ENCODE results near the gene SCLY. TPM values are rescaled to one million over a fixed set of nuclear protein-coding genes. Genes with fewer than 3 reads are reported as not detected.

The SCLY gene
- total RNA-seq, 4 donors from 2014 or later = 9.8 to 17.9 (median 13.9) TPM

DNA sequence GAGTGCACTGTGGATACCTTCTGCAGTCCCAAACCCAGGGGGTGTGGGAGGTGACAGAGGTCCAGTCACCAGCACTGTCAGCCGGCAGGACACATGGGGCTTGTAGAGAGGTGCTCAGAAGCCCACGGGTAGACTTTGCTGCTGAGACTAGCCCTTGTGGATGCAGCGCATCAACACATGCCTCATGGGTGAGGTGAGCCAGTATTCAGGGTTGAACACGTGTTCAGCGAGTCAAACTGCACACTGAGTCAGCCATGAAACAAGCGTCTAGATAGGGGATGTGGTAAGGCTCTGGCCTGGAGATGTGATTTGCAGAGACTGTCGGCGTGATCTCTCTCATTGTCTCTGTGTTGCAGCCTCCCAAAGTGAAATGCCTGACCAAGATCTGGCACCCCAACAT is 35.8 kb upstream of the SCLY start:
- TF ChIP-seq POLR2A (IDR thresholded peaks at IDR 0.05; ENCODE audit: low read depth) = no peak
- TF ChIP-seq, protein P1, sequence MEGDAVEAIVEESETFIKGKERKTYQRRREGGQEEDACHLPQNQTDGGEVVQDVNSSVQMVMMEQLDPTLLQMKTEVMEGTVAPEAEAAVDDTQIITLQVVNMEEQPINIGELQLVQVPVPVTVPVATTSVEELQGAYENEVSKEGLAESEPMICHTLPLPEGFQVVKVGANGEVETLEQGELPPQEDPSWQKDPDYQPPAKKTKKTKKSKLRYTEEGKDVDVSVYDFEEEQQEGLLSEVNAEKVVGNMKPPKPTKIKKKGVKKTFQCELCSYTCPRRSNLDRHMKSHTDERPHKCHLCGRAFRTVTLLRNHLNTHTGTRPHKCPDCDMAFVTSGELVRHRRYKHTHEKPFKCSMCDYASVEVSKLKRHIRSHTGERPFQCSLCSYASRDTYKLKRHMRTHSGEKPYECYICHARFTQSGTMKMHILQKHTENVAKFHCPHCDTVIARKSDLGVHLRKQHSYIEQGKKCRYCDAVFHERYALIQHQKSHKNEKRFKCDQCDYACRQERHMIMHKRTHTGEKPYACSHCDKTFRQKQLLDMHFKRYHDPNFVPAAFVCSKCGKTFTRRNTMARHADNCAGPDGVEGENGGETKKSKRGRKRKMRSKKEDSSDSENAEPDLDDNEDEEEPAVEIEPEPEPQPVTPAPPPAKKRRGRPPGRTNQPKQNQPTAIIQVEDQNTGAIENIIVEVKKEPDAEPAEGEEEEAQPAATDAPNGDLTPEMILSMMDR (IDR thresholded peaks at IDR 0.05) = no peak
- no peak for TF ChIP-seq EP300 (IDR thresholded peaks at IDR 0.05)
- no peak for TF ChIP-seq POLR2AphosphoS5 (IDR thresholded peaks at IDR 0.05)
- DNase-seq (ENCODE audit: extremely low spot score) = no peak
- 90% methylated on average over 8 of the region's 8 CpGs for WGBS
- H3K36me3 ChIP-seq = peaks cover 8 to 58% (median 32%) of the 10 kb centered on the region in 4 donors
- H3K27me3 ChIP-seq = no peaks in the 10 kb centered on the region
- intact Hi-C loops (cut with DNase I) = no loop called here
- no peaks in the 10 kb centered on the region for H3K9me3 ChIP-seq
- no peaks in the 10 kb centered on the region for H3K4me1 ChIP-seq
- H3K27ac ChIP-seq (replicated peaks in 1 of 4) = no peak overlapping the region
- no peak overlapping the region for H3K4me3 ChIP-seq

DNA sequence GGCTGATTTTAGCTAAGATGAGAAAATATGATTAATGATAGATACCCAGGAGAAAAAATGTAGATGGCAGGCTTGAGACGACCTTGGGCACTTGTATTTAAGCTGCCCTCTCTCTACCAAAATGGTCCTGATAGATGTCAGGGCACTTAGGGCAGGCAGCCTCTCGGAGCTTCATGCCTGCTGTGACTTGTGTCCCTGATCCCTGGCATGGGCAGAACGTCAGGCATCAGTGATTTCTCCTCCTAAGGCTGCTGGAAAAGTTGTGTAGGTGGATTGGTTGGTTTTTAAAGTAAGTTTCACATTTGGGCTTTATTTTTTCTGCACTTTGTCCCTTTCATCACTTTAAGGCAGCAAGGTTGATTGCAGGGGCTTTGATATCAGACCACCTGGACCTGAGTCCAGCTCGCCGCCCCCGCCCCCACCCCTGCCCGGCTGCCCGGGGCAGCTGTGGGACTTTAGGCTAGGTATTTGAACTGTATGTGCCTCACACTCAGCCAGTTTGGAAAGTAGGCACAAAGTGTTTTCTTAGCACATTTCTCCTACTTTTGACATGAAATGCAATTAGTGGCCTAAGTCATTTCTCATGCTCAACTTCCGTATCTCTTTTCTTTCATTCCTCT is 35.0 kb upstream of the SCLY start:
- no peaks in the 10 kb centered on the region for H3K9me3 ChIP-seq
- intact Hi-C loops (cut with DNase I) = no loop called here
- no peaks in the 10 kb centered on the region for H3K4me1 ChIP-seq
- 86% methylated on average over 9 of the region's 9 CpGs for WGBS
- H3K27me3 ChIP-seq = no peaks in the 10 kb centered on the region
- no peak overlapping the region for H3K27ac ChIP-seq (replicated peaks in 1 of 4)
- DNase-seq (ENCODE audit: extremely low spot score) = no peak
- H3K36me3 ChIP-seq = peaks cover 16 to 61% (median 40%) of the 10 kb centered on the region in 4 donors
- no peak overlapping the region for H3K4me3 ChIP-seq
- TF ChIP-seq EP300 (IDR thresholded peaks at IDR 0.05) = no peak
- no peak for TF ChIP-seq POLR2AphosphoS5 (IDR thresholded peaks at IDR 0.05)
- no peak for TF ChIP-seq POLR2A (IDR thresholded peaks at IDR 0.05; ENCODE audit: low read depth)
- TF ChIP-seq, protein P1 (IDR thresholded peaks at IDR 0.05) = no peak

DNA sequence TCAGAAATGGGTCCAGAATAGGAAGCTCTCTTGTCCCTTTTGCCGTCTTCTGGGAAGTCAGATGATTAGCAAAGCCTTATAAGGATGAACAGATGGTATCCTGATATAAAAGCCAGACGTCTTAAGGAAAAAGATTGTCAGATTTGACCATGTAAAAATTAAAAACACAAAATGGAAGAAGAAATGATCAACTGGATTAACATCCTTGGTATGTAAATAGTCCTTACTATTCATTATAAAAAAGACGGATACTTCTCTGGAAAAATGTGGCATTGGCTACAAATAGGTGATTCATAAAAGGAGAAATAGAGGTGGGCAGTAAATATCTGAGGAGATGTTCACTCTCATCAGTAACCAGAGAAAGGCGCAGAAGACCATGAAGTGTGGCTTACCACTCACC is 33.7 kb upstream of the SCLY start:
- Histone ChIP-seq H3K9me3 (no peaks in the 10 kb centered on the region), H3K4me3 (no peak overlapping the region), H3K27me3 (no peaks in the 10 kb centered on the region), H3K36me3 (peaks cover 22 to 63% (median 49%) of the 10 kb centered on the region in 4 donors), H3K27ac (replicated peaks in 1 of 4) (no peak overlapping the region), H3K4me1 (no peaks in the 10 kb centered on the region)
- WGBS = 71% methylated on average over 4 of the region's 4 CpGs
- TF ChIP-seq POLR2AphosphoS5 (IDR thresholded peaks at IDR 0.05) (no peak), POLR2A (IDR thresholded peaks at IDR 0.05; ENCODE audit: low read depth) (no peak), EP300 (IDR thresholded peaks at IDR 0.05) (no peak)
- TF ChIP-seq, protein P1 (IDR thresholded peaks at IDR 0.05) = no peak
- intact Hi-C loops (cut with DNase I) = no loop called here
- DNase-seq (ENCODE audit: extremely low spot score) = no peak

DNA sequence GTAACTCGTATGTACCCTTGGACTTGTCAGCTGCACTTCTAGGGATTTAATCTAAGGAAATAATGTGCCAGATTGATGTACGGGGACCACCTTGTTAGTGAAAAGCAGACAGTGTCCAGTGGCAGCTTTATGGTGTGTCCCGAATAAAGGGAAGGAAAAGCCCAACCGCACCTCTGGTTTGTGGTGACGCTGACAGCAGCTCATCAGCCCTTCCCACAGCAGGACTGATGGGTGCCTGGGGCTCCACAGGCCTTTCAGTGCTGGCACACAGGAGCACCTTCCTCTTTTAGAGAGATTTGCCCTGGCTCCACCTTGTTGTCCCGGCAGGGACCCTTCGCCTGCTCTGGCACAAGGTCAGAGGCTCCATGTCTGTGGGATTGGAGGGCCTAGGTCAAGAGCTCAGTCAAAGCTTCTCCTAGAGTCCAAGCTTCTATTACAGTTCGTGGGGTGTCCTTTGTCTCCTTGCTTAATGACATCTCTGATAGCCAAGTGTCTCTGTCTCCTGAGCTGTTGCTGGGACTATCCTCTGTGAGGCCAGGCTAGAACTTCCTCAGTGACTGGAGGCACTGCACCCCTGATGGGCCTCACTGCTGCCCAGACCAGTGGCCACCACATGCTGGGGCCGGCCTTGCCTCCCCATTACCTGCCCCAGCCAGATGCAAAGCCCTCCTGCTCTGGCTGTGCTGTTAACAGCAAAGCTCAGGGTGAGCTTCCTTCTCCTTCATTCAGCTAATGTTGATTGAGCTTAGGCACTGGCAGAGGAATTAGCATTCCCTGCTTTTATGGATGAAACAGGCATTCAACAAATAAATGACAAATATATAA is 33.0 kb upstream of the SCLY start:
- intact Hi-C loops (cut with DNase I) = no loop called here
- 86% methylated on average over 7 of the region's 9 CpGs for WGBS
- no peak for DNase-seq (ENCODE audit: extremely low spot score)
- H3K36me3 ChIP-seq = peaks cover 22 to 70% (median 55%) of the 10 kb centered on the region in 4 donors
- H3K4me1 ChIP-seq = no peaks in the 10 kb centered on the region
- no peak overlapping the region for H3K4me3 ChIP-seq
- no peaks in the 10 kb centered on the region for H3K9me3 ChIP-seq
- TF ChIP-seq POLR2AphosphoS5 (IDR thresholded peaks at IDR 0.05) = no peak
- TF ChIP-seq, protein P1 (IDR thresholded peaks at IDR 0.05) = no peak
- no peak for TF ChIP-seq POLR2A (IDR thresholded peaks at IDR 0.05; ENCODE audit: low read depth)
- no peaks in the 10 kb centered on the region for H3K27me3 ChIP-seq
- H3K27ac ChIP-seq (replicated peaks in 1 of 4) = no peak overlapping the region

Data from esophagus muscularis mucosa (tissue), 4 donors.